HPDE6-E6E7 (cell line): Measurements from ENCODE around the gene ECD.
A peak's percentile ranks its signal among the peaks of the same experiment; 100 is the strongest.

Experiments used
- DNase-seq: peaks from one replicate; pipeline ENCODE4 v3.0.0; 2011; ENCODE audit warnings: missing footprints; ENCODE audit errors: extremely low spot score

Gene ECD

GRCh38 chr10:73167783-73168464 lies at the start of gene ECD, which contains the start of gene FAM149B1:
Gene ECD (minus strand): TSS chr10:73168008. CDS start chr10:73163937, 4,071 bp downstream.
Gene FAM149B1 (plus strand): TSS chr10:73168119. CDS start chr10:73168340, 221 bp downstream.
- DNase-seq, result peak; percentile 77

GRCh38 chr10:73215749-73216148 lies 47.9 kb upstream of the ECD start:
- no peak for DNase-seq

GRCh38 chr10:73211106-73211811 lies 43.5 kb upstream of the ECD start:
- DNase-seq, result no peak

DNA sequence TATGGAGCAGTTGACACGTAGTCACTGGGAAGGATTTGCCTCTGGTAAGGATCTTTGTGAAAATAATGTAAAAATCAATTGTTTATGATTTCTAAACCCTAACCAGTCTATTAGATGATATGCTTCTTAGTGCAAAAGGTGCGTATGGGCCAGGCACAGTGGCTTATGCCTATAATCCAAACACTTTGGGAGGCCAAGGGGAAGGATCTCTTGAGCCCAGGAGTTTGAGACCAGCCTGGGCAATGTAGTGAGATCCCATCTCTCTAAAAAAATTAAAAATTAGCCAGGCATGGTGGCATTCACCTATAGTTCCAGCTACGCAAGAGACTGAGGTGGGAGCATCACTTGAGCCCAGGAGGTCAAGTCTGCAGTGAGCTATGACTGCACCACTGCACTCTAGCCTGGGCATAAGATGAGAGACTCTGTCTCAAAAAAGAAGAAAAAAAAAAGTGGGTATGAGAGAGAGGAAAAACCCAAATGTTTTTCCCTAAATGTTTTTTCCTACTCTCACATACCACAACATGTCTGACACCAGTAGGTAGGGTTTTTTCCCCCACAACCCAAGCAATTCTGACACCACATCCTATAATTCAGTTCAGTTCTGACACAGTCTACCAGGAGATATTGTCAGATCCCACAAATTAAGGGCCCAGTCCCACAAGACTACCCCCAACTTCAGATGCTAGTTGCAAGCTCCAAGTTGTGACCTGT lies 42.7 kb upstream of the ECD start:
- no peak for DNase-seq

DNA sequence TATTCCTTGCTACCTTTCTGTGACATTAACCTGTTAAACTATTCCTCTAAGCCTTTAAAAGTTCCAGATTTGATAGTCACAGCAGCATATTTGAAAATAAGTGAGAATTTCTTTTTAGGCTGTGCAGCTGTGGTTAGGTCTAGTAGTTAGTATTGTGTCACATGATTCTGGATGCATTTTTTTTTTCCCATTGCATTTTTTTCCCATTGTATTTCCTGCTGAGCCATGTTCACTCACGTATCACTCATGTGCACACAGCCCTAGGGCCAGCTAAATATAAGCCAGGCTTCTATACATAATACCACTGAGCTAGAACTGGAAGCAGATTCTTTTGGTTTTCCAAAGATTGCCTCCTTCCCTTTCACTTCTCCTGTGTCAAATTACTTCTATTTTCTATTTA lies 41.9 kb upstream of the ECD start:
- DNase-seq, result peak; percentile 60

DNA sequence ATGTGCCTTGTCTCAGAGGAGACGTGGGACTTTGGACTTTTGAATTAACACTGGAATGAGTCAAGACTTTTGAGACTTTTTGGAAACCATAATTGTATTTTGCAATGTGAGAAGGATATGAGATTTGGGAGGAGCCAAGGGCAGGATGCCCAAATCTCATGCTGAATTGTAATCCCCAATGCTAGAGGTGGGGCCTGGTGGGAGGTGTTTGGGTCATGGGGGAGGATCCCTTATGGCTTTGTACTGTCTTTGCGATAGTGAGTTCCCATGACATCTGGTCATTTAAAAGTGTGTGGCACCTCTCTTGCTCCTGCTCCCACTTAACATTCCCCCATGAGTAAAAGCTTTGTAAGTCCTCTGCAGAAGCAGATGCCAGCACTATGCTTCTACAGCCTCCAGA lies 40.1 kb upstream of the ECD start:
- DNase-seq, result no peak

DNA sequence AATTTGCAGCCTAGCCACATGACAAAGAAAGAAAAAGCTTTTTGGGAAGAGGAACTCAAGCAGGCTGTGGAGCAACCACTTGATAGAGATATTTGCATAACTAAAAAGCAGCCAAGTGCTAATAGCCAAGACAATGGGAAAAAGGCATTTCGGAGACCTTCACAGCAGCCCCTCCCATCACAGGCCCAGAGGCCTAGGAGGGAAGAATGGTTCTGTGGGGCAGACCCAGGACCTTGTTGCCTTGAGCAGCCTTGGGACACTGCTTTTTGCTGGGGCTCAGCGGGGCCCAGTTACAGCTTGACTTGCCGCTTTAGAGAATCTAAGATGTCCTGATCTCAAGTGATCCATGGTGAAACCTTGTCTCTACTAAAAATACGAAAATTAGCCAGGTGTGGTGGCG lies 38.6 kb upstream of the ECD start:
- DNase-seq, result no peak

GRCh38 chr10:73205890-73206289 lies 38.1 kb upstream of the ECD start:
- DNase-seq, result no peak

GRCh38 chr10:73205081-73205480 lies 37.3 kb upstream of the ECD start:
- no peak for DNase-seq

DNA sequence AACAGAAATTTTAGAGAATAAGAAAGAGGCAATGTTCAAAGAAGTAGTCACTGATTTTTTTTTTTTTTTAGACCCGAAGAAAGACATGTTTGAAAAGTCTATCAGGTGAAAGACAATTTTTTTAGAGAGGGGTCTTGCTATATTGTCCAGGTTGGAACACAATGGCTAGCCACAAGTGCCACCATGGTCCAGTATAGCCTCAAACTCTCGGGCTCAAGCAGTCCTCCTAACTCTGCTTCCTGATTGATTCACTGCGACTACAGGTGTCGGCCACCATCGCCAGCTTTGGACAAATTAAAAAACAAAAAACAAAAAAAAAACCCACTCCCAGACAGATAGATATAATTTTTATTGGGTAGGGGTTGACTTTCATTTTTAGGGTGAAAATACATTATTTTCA lies 22.4 kb upstream of the ECD start:
- DNase-seq, result no peak

DNA sequence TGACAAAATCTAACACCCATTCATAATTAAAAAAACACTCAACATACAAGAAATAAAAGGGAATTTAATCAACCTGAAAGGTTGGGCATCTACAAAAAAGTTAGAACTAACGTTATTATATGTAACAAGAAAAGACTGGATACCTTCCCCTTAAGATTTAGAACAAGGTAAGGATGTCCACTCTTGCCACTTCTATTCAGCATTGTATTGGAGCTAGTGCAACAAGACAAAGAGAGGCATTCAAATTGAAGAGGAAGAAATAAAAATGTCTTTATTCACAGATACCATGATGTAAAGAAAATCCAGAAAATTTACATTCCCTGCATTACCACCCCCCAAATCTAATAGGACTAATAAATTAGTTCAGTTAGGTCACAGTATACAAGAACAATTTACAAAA lies 18.5 kb upstream of the ECD start:
- no peak for DNase-seq

DNA sequence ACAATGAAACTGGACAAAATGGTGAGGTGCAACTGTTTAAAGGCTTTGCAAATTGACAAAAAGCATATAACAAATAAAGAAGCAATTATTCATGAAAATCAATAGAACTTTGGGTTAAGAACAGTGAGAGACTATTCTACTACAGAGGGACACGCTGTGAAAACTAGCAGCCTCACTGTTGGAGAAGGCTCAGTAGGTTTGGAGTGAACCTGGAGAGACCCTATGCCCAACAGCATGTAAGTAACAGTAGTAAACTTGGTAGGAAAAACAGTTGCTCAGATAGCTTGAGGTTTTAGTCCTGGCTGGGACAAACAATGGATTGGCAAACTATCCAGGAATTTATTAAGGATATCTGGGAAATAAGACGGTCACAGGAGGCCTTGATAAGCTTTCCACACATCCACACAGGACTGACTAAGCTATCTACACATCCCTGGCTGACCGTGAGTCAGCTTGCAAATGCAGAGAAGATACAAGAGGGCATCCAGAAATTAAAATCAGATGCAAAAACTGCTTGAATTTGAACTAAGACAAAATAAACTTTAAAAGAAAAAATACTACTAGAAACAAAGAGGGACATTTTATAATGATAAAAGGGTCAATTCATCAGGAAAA lies 16.0 kb upstream of the ECD start:
- DNase-seq, result no peak

DNA sequence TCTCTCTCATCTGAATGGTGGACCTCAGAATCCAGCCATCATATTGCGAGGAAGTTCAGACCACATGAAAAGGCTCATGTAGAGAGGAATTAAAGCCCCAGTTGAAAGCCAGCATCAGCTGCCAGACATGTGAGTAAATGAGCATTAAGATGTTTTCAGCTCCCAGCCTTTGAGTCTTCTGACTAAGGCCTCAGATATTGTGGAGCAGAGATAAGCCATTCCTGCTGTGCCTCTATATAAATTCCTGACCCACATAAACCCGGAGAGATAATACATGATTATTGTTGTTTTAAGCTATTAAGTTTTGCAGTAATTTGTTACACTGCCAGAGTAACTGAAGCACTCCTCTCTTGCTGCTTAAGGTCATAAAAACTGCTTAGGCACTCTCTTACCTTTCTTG lies 14.8 kb upstream of the ECD start:
- DNase-seq, result no peak

DNA sequence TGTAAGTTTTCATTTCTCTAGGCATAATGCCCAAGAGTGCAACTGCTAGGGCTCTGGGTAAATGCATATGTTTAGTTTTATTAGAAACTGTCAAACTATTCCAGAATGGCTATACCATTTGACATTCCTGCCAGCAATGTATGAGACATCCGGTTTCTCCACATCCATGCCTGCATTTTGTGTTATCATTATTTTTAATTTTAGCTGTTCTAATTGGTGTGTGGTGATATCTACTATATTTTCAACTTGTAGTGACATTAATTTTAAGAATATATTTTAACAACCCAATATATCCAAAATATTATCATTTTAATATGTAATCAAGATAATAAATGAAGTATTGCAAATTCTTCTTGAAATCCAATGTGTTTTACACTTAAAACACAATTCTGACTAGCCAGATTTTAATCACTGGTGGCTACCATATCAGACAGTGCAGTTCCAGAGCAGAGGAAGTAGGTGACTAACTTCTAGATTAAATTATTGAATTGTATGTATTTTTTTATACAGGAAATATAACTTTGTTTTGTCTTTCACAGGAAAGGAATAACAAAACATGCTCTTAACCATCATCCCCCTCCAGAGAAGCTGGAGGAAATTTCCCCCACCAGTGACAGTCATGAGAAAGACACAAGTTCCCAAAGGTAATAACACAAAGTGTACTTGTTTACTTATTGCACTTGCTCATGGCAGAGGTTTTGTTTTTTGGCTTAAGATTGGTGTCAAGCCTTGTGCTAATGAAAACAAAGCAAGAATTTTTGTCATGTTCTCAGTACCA lies 6.5 kb upstream of the ECD start:
- no peak for DNase-seq

GRCh38 chr10:73172867-73173266 lies 5.1 kb upstream of the ECD start:
- no peak for DNase-seq

- no peak for DNase-seq
These were observed 1.5 kb upstream of the ECD start for GRCh38 chr10:73169320-73169719.

DNA sequence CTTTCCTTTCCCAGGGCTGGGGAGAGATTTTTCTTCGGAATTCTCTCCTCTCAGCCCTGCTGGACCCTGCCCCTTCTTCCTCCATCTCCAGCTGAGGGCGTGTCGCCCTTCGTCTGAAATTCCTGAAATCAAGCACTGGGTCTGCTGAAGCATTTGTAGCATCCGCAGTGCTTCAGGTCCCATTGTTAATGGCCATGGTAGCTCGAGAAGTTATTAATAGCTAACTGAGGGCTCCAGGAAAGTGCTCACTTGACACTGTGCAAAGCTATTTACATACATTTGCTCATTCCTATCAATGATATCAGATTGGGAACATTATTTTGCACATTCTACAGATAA lies 626 bp upstream of the ECD start:
- DNase-seq, result no peak

GRCh38 chr10:73167458-73167782 lies 388 bp downstream of the ECD start:
- DNase-seq, result no peak

- DNase-seq, result no peak
These were observed 836 bp downstream of the ECD start for GRCh38 chr10:73166972-73167371.

DNA sequence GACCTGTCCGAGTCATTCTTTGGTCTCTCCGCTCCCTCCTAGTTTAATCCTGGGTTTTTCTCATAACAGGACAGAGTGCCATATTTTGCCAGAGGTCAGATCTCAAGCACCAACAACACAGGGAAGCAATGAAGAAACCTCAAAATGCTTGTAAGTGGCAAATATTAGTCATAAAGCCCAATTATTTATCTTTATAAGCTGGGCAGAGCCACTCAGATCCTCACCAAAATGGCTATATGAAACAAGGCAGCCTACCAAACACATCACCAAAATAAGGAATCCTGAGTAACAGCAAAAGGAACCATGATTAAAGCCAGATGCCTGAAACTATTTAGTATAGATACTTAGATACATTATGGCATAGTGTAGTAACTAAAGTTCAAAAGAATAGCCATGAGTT lies 4.7 kb downstream of the ECD start:
- no peak for DNase-seq

- DNase-seq, result no peak
These were observed 6.1 kb downstream of the ECD start for GRCh38 chr10:73161662-73162061.

DNA sequence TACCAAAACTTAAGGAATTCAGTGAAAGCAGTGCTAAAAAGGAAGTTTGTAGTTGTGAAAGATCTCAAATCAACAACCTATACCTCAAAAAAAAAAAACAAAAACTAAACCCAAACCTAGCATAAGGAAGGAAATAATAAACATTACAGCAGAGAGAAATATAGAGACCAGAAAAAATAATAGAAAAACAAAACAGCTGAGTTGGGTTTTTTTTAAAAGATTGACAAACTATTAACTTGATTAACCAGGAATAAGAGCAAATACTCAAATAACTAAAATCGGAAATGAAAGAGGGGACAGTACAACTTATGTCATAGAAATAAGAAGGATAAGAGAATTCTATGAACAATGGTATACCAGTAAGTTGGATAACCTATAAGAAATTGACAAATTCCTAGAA lies 6.7 kb downstream of the ECD start:
- no peak for DNase-seq
